ENCODE data around the gene SYCP2L. TPM values are rescaled to one million over a fixed set of nuclear protein-coding genes. Genes with fewer than 3 reads are reported as not detected.
"Not testable (repeated sequence)": the region's sequence is repeated elsewhere in the genome, so short reads cannot be mapped to it uniquely, and the experiment has no call there.

Gene SYCP2L
- total RNA-seq, 1 experiment from 2014 or later, result 9.7 TPM

DNA sequence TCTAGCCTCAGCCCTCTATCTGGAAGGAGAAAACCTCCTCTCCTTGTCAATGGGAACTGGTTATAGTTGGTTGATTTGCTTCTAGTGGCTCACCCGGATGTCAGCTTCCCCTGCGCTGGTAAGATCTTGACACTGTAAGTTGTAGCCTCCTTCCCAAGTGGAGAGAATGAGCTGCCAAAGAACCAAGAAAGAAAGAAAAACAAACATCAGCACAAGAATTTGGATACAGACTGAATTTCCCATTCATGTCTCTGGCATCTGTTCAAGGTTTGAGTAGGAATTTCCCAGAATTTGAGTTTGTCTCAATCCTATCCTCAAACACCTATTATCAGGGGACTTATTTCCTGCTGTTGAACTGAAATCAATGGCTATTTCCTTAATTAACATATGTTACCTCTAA is 113.1 kb downstream of the SYCP2L start:
- POLR2A ChIA-PET (ENCODE audit: low non-redundant PET), result no interaction called here
- DNase-seq (ENCODE audit: low spot score), result no peak
- BruUV-seq (replicated peaks), result no TSS peak
- Histone ChIP-seq H3K27me3 (replicated peaks; ENCODE audit: insufficient read depth, low read depth, low read length, poor library complexity) (no peaks in the 10 kb centered on the region), H3K27ac (ENCODE audit: low read depth, low read length, poor library complexity, severe bottlenecking) (no peak overlapping the region), H3K4me3 (ENCODE audit: low read depth, low read length, poor library complexity, severe bottlenecking) (no peak overlapping the region), H3K36me3 (ENCODE audit: insufficient read depth, low read length, poor library complexity, severe bottlenecking) (no peaks in the 10 kb centered on the region), H3K9me3 (ENCODE audit: low read depth, low read length, poor library complexity, severe bottlenecking) (no peaks in the 10 kb centered on the region), H3K4me1 (ENCODE audit: insufficient read depth, low read length, poor library complexity, severe bottlenecking) (no peaks in the 10 kb centered on the region)
- no peak for TF ChIP-seq CTCF (conservative IDR thresholded peaks at IDR 0.05; ENCODE audit: low read depth, low read length)
- TF ChIP-seq EZH2 (IDR thresholded peaks at IDR 0.05; ENCODE audit: borderline replicate concordance, low read depth, low read length, poor library complexity, severe bottlenecking), result no peak
- CTCF ChIA-PET, result no interaction called here
- intact Hi-C loops (cut with micrococcal nuclease; ENCODE audit: unreplicated experiment), result no loop called here

DNA sequence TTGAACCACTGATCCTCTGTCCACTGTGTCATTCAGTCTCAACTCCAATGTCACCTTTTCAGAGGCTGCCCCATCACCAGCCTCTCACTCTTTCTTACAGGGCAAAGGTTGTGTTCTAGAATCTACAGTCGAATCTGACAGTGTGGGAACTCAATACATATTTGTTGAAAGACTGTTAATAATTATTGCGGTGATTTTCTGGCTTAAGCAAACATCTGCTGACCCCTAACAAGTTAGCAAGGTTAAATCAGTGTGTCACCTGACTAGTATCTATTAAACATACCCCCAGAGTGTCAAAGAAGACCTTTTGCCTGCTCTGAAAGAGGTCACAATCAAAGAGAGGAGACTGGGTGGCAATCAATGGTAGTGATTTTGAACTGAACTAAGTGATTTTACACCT is 115.3 kb downstream of the SYCP2L start:
- no peaks in the 10 kb centered on the region for H3K36me3 ChIP-seq (ENCODE audit: insufficient read depth, low read length, poor library complexity, severe bottlenecking)
- ChIA-PET CTCF (no interaction called here), POLR2A (ENCODE audit: low non-redundant PET) (no interaction called here)
- intact Hi-C loops (cut with micrococcal nuclease; ENCODE audit: unreplicated experiment), result no loop called here
- no peak overlapping the region for H3K27ac ChIP-seq (ENCODE audit: low read depth, low read length, poor library complexity, severe bottlenecking)
- no peak overlapping the region for H3K4me3 ChIP-seq (ENCODE audit: low read depth, low read length, poor library complexity, severe bottlenecking)
- no peaks in the 10 kb centered on the region for H3K4me1 ChIP-seq (ENCODE audit: insufficient read depth, low read length, poor library complexity, severe bottlenecking)
- no TSS peak for BruUV-seq (replicated peaks)
- TF ChIP-seq CTCF (conservative IDR thresholded peaks at IDR 0.05; ENCODE audit: low read depth, low read length) (no peak), EZH2 (IDR thresholded peaks at IDR 0.05; ENCODE audit: borderline replicate concordance, low read depth, low read length, poor library complexity, severe bottlenecking) (no peak)
- DNase-seq (ENCODE audit: low spot score), result no peak
- H3K27me3 ChIP-seq (replicated peaks; ENCODE audit: insufficient read depth, low read depth, low read length, poor library complexity), result no peaks in the 10 kb centered on the region
- H3K9me3 ChIP-seq (ENCODE audit: low read depth, low read length, poor library complexity, severe bottlenecking), result no peaks in the 10 kb centered on the region

GRCh38 chr6:11003297-11003696 is 116.4 kb downstream of the SYCP2L start:
- H3K4me1 ChIP-seq (ENCODE audit: insufficient read depth, low read length, poor library complexity, severe bottlenecking); H3K27me3 ChIP-seq (replicated peaks; ENCODE audit: insufficient read depth, low read depth, low read length, poor library complexity); DNase-seq (ENCODE audit: low spot score); H3K9me3 ChIP-seq (ENCODE audit: low read depth, low read length, poor library complexity, severe bottlenecking); H3K36me3 ChIP-seq (ENCODE audit: insufficient read depth, low read length, poor library complexity, severe bottlenecking); CTCF ChIA-PET; BruUV-seq (replicated peaks); H3K27ac ChIP-seq (ENCODE audit: low read depth, low read length, poor library complexity, severe bottlenecking); intact Hi-C loops (cut with micrococcal nuclease; ENCODE audit: unreplicated experiment); H3K4me3 ChIP-seq (ENCODE audit: low read depth, low read length, poor library complexity, severe bottlenecking): not testable (repeated sequence)
- POLR2A ChIA-PET (ENCODE audit: low non-redundant PET), result interaction anchor here (0.5 kb wide), 1 partner anchor 14 kb away, joined by 4 read pairs; no protein-coding TSS in a partner anchor

DNA sequence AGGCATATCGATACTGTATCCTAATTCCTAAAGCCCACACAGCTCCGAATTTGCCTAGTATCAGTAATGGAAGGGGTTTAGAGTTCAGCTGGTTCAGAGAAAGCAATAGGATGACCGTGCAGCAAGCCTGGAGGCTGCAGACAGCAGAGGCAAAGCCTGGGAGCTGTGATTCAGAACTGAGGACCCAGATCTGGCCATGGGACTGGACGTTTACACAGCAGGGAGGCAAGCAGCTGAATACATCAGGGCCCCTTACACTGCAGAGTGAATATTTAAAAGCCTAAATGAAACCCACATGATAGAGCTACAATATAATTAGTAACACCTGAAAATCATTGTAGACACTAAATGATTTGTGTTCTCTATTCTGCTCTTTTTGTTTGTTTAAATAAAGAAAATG is 119.2 kb downstream of the SYCP2L start:
- Histone ChIP-seq H3K4me1 (ENCODE audit: insufficient read depth, low read length, poor library complexity, severe bottlenecking) (peaks cover 8% of the 10 kb centered on the region), H3K27ac (ENCODE audit: low read depth, low read length, poor library complexity, severe bottlenecking) (no peak overlapping the region), H3K36me3 (ENCODE audit: insufficient read depth, low read length, poor library complexity, severe bottlenecking) (no peaks in the 10 kb centered on the region), H3K27me3 (replicated peaks; ENCODE audit: insufficient read depth, low read depth, low read length, poor library complexity) (no peaks in the 10 kb centered on the region), H3K4me3 (ENCODE audit: low read depth, low read length, poor library complexity, severe bottlenecking) (no peak overlapping the region), H3K9me3 (ENCODE audit: low read depth, low read length, poor library complexity, severe bottlenecking) (no peaks in the 10 kb centered on the region)
- BruUV-seq (replicated peaks), result no TSS peak
- POLR2A ChIA-PET (ENCODE audit: low non-redundant PET), result no interaction called here
- no peak for TF ChIP-seq EZH2 (IDR thresholded peaks at IDR 0.05; ENCODE audit: borderline replicate concordance, low read depth, low read length, poor library complexity, severe bottlenecking)
- TF ChIP-seq CTCF (conservative IDR thresholded peaks at IDR 0.05; ENCODE audit: low read depth, low read length), result no peak
- CTCF ChIA-PET, result interaction anchor here (1.0 kb wide), 1 partner anchor 52 kb away, joined by 3 read pairs; no protein-coding TSS in a partner anchor
- no peak for DNase-seq (ENCODE audit: low spot score)
- intact Hi-C loops (cut with micrococcal nuclease; ENCODE audit: unreplicated experiment), result no loop called here

All from A673 (cell line).